ENCODE results near the gene ZNF526. TPM values are rescaled to one million over a fixed set of nuclear protein-coding genes. Genes with fewer than 3 reads are reported as not detected.

ZNF526 gene
- total RNA-seq, 2 experiments from 2014 or later: 17.9 to 18.0 TPM

- POLR2A ChIA-PET: interaction anchor here (0.5 to 1.3 kb wide), 6 partner anchors 9 to 142 kb away, joined by 3 to 5 read pairs (median 4); partner anchors contain the start of gene ZNF526
- CTCF ChIA-PET: interaction anchor here (1.2 kb wide), 2 partner anchors 18 to 63 kb away, joined by 3 read pairs; no protein-coding TSS in a partner anchor
These were observed 13.7 kb downstream of the ZNF526 start for GRCh38 chr19:42233678-42234292.

- POLR2A ChIA-PET: interaction anchor here (0.5 to 1.3 kb wide), 3 partner anchors 10 to 143 kb away, joined by 3 to 4 read pairs (median 4); no protein-coding TSS in a partner anchor
These were observed 14.3 kb downstream of the ZNF526 start for GRCh38 chr19:42234364-42234763.

GRCh38 chr19:42235181-42235580 is 15.1 kb downstream of the ZNF526 start:
- CTCF ChIA-PET: interaction anchor here (0.7 to 1.4 kb wide), 3 partner anchors 17 to 102 kb away, joined by 3 read pairs; no protein-coding TSS in a partner anchor
- POLR2A ChIA-PET: no interaction called here

More at GRCh38 chr19:42234364-42234763, 14.3 kb downstream of the ZNF526 start:
- CTCF ChIA-PET: interaction anchor here (1.2 kb wide), 2 partner anchors 18 to 62 kb away, joined by 3 read pairs; no protein-coding TSS in a partner anchor

GRCh38 chr19:42239544-42240220 is 19.6 kb downstream of the ZNF526 start:
- ChIA-PET POLR2A (interaction anchor here (0.6 kb wide), 1 partner anchor 16 kb away, joined by 8 read pairs; no protein-coding TSS in a partner anchor), CTCF (interaction anchor here (1.2 to 2.4 kb wide), 5 partner anchors 11 to 107 kb away, joined by 3 to 8 read pairs (median 5); partner anchors contain the start of gene POU2F2)

DNA sequence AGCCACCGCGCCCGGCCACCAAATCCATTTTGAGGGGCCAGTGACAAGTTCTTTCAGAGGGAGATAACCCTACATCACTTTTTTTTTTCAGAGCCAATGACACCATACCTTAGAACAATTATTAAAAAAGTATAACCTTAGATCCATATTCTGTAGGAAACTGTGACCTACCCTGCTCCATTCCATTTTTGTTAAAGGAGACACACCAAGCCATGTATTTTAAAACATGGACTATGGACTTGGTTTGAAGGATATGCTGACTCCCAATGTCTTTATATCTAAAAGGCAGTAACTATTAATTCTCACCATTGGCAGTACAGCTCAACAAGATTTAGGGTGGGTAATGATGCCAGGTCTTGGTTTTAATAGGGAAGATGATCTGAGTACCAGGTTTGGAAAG is 21.2 kb downstream of the ZNF526 start:
- CTCF ChIA-PET: interaction anchor here (0.8 to 7.1 kb wide), 5 partner anchors 38 to 109 kb away, joined by 3 to 50 read pairs (median 6); partner anchors contain the start of gene POU2F2
- POLR2A ChIA-PET: interaction anchor here (1.2 kb wide), 1 partner anchor 11 kb away, joined by 3 read pairs; no protein-coding TSS in a partner anchor

DNA sequence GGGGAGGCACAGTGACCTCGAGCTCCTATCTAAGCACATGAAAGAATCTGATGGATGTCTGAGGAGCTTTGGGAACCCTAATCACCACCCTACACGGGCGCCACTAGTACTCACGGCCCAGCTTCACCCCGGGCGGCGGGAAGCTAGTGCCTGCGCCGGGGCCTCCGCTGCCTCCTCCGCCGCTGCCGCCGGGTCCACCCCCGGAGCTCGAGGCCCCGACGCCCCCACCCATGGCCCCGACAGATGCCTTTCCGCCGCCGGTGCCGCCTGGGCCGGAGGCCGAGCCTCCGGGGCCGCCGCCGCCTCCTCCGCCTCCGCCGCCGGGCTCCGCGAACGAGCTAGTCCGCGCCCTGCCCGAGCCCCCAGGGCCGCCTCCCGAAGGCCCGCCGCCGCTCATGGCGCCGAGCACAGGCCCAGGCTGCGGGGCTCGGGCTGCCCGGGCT is 22.0 kb downstream of the ZNF526 start:
- ChIA-PET POLR2A (interaction anchor here (0.9 to 1.9 kb wide), 6 partner anchors 10 to 41 kb away, joined by 3 to 10 read pairs (median 6); partner anchors contain the start of gene ZNF526), CTCF (interaction anchor here (0.5 to 7.1 kb wide), 6 partner anchors 15 to 109 kb away, joined by 3 to 50 read pairs (median 3); partner anchors contain the start of gene POU2F2)

DNA sequence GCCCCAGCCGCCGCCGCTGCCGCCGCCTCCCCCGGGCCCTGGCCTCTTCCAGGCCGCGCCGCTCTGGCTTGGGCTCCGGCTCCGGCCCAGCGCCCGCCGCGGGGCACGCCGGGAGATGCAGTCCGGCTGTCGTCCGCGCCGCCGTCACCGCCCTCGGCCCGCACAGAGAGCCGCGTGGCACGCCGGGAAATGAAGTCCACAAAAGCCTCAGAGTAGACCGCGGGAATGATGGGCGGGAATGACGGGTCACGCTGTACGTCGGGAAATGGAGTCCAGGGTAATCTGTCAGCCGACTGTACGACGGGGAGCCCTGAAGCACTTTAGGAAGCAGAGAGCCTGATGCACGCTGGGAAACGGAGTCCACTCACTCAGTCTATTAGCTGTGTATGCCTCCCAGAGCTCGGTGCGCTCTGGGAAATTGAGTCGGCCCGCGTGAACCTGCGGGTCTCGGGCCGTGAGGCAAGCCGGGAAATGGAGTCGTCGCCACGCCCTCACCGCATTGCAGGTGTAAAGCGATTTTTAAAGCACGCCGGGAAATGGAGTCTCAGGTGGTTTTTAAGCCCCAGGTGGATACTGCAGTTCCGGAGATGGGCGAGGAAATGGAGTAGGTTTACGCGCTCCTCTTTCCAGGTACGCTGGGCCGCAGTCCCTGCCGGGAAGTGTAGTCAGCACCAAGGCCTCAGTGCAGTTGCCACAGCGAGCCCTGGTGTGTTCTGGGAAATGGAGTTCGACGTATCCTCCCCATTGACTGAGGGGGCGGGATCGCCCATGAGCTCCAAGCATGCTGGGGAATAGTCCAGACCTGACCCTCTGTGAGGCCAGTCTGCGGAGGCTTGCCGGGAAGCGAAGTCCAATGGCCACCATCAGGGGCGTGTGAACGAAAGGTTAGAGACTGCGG is 22.6 kb downstream of the ZNF526 start, which contains the start of gene GSK3A:
GSK3A (minus strand) TSS at position 91 of the 898 bp plus-strand sequence. CDS start 137 bp downstream, outside the sequence.
- POLR2A ChIA-PET: interaction anchor here (0.9 to 1.9 kb wide), 5 partner anchors 9 to 40 kb away, joined by 3 to 10 read pairs (median 7); partner anchors contain the start of gene ZNF526
- CTCF ChIA-PET: interaction anchor here (0.5 to 7.1 kb wide), 6 partner anchors 13 to 95 kb away, joined by 3 to 50 read pairs (median 4); no protein-coding TSS in a partner anchor

GRCh38 chr19:42244347-42245220 is 24.5 kb downstream of the ZNF526 start:
- ChIA-PET CTCF (interaction anchor here (0.6 to 7.1 kb wide), 6 partner anchors 11 to 197 kb away, joined by 3 to 50 read pairs (median 3); partner anchors contain the start of genes ERF and PAFAH1B3), POLR2A (interaction anchor here (0.6 to 1.4 kb wide), 4 partner anchors 37 to 130 kb away, joined by 3 to 6 read pairs (median 4); no protein-coding TSS in a partner anchor)

DNA sequence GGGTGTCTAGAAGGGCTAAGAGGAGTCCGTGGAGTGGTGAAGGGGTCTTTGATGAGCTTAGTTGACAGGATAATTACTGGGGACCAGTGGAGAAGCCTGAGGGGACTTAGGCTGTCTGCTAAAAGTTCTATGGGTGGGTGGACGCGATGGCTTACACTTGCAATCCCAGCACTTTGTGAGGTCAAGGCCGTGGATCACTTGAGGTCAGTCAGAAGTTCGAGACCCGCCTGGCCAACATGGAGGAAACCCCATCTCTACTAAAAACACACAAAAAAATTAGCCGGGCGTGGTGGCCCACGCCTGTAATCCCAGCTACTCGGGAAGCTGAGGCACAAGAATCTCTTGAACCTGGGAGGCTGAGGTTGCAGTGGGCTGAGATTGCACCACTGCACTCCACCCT is 25.1 kb downstream of the ZNF526 start:
- CTCF ChIA-PET: interaction anchor here (0.6 to 7.1 kb wide), 6 partner anchors 10 to 197 kb away, joined by 3 to 50 read pairs (median 3); partner anchors contain the start of genes ERF and PAFAH1B3
- POLR2A ChIA-PET: interaction anchor here (0.7 to 1.0 kb wide), 2 partner anchors 37 to 130 kb away, joined by 4 to 6 read pairs; no protein-coding TSS in a partner anchor

DNA sequence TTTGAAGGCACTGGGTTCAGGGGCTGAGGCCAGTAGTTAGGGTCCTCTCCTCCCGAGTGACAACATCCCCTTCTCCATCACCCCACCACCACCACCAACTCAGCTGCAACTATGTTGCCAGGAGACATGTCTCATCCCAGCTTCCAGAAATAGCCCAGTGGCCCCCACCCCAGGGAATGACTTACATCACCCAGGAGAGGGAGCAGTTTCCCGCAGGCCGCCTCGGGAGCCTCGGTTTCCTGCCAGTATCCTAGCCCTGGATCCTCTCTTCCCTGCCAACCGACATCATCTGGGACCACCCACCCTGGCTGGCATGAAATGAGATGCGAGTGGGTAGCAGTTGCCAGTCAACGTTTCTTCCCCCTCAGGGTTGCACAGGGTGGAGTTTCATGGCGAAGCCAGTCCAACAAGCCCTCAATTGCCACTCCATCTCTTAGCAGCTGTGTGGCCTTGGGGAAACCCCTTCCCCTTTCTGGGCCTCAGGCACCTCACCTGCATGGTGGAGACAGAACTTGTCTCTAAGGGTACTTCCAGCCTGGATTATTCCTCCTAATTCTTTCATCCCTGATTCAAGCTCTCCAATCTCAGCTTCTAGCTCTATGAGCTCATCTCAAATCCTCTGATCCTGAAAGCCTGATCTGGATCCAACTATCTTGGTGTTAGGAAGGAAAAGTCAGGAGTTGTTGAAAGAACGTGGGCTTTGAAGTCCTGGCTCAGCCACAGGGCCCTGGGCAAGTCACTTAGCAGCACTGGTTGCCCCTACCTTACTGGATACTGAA is 26.2 kb downstream of the ZNF526 start:
- ChIA-PET CTCF (interaction anchor here (0.8 to 7.1 kb wide), 5 partner anchors 15 to 61 kb away, joined by 3 to 50 read pairs (median 3); partner anchors contain the start of gene PAFAH1B3), POLR2A (interaction anchor here (0.5 to 0.7 kb wide), 2 partner anchors 12 to 29 kb away, joined by 4 to 9 read pairs; partner anchors contain the start of gene DEDD2)

- POLR2A ChIA-PET: interaction anchor here (0.7 kb wide), 1 partner anchor 11 kb away, joined by 9 read pairs; no protein-coding TSS in a partner anchor
- CTCF ChIA-PET: interaction anchor here (0.5 to 7.1 kb wide), 5 partner anchors 14 to 1433 kb away, joined by 3 to 50 read pairs (median 3); no protein-coding TSS in a partner anchor
These were observed 27.0 kb downstream of the ZNF526 start for GRCh38 chr19:42246922-42247639.

- ChIA-PET CTCF (interaction anchor here (1.1 to 7.1 kb wide), 3 partner anchors 13 to 49 kb away, joined by 3 to 50 read pairs (median 5); no protein-coding TSS in a partner anchor), POLR2A (no interaction called here)
These were observed 27.6 kb downstream of the ZNF526 start for GRCh38 chr19:42247640-42248199.

DNA sequence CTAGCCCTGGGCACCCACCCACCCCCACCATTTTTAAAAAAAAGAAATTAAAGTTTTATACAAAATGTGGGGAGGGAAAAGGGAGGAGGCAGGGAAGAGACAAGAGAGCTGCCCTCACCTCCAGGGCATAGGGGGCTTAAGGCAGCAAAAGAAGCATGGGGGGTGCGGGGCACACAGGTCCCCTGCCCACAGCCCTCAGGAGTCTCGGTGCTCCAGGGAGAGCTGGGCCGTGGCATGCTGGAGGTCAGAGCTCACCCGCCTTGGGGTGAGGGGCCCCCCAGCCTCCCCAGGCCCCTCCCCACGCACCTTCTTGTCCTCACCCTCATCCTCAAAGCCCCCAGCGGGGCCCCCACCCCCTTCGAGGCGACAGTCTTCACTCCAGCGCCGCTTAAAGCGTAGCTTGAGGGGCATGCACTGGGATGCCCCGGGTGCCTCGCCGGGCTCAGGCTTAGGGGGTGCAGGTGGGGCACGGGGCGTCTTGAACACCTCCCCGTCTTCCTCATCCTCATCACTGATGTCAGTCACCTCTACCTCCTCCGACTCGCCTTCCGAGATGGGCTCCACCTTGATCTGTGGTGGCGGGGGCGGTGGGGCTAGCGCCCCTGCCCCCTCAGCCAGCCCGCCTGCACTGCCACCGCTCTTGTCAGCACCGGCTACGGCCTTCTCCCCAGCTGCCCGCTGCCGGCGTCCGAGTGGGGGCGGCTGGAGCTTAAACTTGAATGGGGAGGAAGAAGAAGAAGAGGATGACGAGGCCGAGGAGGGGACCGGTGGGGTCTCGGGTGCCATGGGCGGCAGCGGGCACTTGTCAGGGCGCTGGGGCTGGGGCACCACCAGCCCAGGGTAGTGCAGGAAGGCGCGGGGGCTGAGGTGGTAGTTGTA is 28.4 kb downstream of the ZNF526 start:
- ChIA-PET POLR2A (interaction anchor here (0.5 kb wide), 1 partner anchor 9 kb away, joined by 3 read pairs; no protein-coding TSS in a partner anchor), CTCF (interaction anchor here (7.1 kb wide), 1 partner anchor 32 kb away, joined by 50 read pairs; no protein-coding TSS in a partner anchor)

Data from activated CD8-positive, alpha-beta memory T cell treated with anti-CD3 and anti-CD28 coated beads for 36 hours (primary cell).